ENCODE measurements around the gene HNF1B. TPM values are rescaled to one million over a fixed set of nuclear protein-coding genes. Genes with fewer than 3 reads are reported as not detected.

Gene HNF1B
- total RNA-seq, 1 donor from 2014 or later, result not detected

DNA sequence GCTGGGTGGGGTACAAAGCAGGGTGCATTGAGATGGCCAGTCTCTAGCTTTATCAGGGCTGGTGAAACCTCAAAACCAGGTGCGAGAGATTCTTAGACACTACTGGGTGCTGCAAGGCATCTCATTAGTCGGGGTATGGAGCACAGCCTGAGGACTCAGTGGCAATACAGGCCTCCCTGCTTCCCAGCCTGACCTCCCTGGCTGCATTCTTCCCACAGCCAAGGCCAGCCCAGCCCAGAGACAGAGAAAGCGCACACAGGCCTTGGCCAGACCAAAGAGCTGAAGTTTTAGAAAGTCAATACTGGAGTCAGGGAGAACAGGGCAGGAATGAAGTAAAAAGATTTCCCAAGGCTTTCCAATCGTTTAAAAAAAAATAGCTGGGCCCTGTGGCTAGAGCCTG, 12.5 kb downstream of the HNF1B start:
- no peaks in the 10 kb centered on the region for H3K27me3 ChIP-seq (ENCODE audit: control insufficient read depth, insufficient read depth, low read length)
- TF ChIP-seq, protein P1, sequence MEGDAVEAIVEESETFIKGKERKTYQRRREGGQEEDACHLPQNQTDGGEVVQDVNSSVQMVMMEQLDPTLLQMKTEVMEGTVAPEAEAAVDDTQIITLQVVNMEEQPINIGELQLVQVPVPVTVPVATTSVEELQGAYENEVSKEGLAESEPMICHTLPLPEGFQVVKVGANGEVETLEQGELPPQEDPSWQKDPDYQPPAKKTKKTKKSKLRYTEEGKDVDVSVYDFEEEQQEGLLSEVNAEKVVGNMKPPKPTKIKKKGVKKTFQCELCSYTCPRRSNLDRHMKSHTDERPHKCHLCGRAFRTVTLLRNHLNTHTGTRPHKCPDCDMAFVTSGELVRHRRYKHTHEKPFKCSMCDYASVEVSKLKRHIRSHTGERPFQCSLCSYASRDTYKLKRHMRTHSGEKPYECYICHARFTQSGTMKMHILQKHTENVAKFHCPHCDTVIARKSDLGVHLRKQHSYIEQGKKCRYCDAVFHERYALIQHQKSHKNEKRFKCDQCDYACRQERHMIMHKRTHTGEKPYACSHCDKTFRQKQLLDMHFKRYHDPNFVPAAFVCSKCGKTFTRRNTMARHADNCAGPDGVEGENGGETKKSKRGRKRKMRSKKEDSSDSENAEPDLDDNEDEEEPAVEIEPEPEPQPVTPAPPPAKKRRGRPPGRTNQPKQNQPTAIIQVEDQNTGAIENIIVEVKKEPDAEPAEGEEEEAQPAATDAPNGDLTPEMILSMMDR (IDR thresholded peaks at IDR 0.05; ENCODE audit: insufficient read depth, low read length, severe bottlenecking), result no peak
- no peaks in the 10 kb centered on the region for H3K36me3 ChIP-seq (ENCODE audit: control insufficient read depth, insufficient read depth, low read length)
- DNase-seq (ENCODE audit: low read depth) (no peak), FAIRE-seq (no peak)
- H3K4me3 ChIP-seq (ENCODE audit: low read depth, low read length), result no peak overlapping the region

DNA sequence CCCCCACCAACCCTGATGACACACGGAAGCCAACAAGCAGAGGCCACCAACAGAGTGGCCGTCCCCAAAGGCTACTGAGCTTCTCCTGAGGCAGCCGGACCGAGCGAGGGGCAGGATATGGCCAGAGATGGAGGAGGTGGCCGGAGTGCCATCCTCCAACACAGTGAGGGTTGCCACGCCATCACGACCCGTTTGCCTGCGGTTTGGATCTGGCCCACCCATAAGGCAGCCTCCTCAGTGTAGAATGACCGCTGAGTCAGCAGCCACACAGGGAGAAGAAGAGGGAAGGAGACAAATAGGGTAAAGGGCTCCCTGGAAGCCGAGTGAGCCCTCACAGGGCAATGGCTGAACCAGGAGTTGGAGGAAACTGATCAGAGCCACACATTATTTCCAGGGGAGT, 13.8 kb downstream of the HNF1B start:
- no peak for DNase-seq (ENCODE audit: low read depth)
- no peak for FAIRE-seq
- Histone ChIP-seq H3K27me3 (ENCODE audit: control insufficient read depth, insufficient read depth, low read length) (no peaks in the 10 kb centered on the region), H3K4me3 (ENCODE audit: low read depth, low read length) (no peak overlapping the region), H3K36me3 (ENCODE audit: control insufficient read depth, insufficient read depth, low read length) (no peaks in the 10 kb centered on the region)
- TF ChIP-seq, protein P1 (IDR thresholded peaks at IDR 0.05; ENCODE audit: insufficient read depth, low read length, severe bottlenecking), result no peak

DNA sequence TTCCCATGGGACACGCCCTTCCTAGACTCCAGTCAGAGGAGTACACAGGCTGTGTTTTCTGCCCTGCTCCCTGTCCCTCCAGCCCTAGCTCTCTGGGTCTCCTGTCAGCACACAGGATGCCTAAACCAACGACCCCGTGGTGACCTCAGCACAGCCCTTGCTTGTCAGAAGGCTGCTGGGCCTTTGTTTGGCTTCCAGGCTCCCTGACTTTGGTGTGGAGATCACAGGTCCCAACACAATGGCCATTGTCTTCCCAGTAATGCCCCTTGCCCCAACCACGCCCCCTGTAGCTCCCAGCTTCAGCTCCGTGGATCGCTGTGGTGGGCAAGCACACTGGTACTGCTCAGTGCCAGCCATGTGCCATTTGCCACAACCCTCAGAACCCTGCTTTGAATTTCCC, 15.0 kb downstream of the HNF1B start:
- H3K27me3 ChIP-seq (ENCODE audit: control insufficient read depth, insufficient read depth, low read length), result no peaks in the 10 kb centered on the region

DNA sequence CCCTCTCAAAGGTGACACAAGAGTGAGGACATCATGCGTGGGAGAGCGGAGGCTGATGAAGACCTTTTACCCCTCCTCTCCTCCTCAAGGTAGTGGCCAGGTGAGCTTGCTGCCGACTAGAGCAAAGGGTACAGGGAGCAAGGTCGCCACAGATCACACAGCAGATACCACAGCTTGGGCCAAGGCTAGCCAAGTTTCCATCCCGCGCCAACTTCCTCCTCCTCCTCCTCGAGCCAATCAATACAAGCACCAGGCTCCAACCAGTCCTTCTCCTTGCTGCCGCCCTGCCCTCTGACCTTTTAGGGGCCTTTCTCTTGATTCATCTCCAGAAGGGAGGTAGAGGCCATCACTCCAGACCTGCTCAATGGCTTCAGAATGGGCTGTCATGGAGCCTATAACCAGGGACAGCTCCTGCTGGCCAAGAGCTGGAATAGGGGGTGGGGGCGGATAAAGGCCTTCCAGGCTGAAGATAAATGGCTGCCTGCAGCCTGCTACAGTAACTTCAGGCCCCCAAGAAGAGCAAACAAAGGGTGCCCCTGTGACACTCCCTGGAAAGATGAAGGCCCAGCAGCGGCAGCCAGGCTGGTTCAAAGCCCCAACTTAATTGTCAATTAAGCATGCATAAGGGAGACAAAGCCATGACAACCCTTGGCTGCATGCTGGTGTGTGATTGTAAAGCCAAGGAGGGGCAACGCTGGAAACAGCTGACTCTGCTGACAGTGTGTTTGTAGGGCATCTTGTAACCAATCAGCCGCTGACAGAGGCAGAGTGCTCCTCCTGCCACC, 17.8 kb downstream of the HNF1B start:
- Histone ChIP-seq H3K36me3 (ENCODE audit: control insufficient read depth, insufficient read depth, low read length) (no peaks in the 10 kb centered on the region), H3K4me3 (ENCODE audit: low read depth, low read length) (no peak overlapping the region), H3K27me3 (ENCODE audit: control insufficient read depth, insufficient read depth, low read length) (no peaks in the 10 kb centered on the region)
- DNase-seq (ENCODE audit: low read depth) (no peak), FAIRE-seq (no peak)
- TF ChIP-seq, protein P1 (IDR thresholded peaks at IDR 0.05; ENCODE audit: insufficient read depth, low read length, severe bottlenecking), result no peak

More for the DNA sequence above, 15.0 kb downstream of the HNF1B start:
- DNase-seq (ENCODE audit: low read depth), result no peak
- Histone ChIP-seq H3K4me3 (ENCODE audit: low read depth, low read length) (no peak overlapping the region), H3K36me3 (ENCODE audit: control insufficient read depth, insufficient read depth, low read length) (no peaks in the 10 kb centered on the region)
- no peak for FAIRE-seq
- TF ChIP-seq, protein P1 (IDR thresholded peaks at IDR 0.05; ENCODE audit: insufficient read depth, low read length, severe bottlenecking), result no peak

DNA sequence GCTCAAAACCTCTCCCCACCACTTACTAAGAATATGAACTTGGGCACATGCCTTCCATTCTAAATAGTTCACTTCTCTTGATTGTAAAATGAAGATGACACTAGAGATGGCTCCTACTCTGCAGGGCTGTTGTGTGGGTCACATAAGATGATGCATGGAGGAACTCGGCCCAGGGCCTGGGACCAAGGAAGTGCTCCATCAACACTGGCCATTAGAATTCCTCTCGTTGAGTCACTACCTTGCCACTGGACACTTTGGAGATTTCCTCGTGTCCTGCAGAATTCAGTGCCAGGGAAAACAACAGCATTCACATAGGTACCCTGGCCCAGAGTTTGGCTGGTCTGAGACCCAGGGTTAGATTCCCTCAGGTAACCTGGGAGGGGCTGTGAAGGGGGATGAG, 18.6 kb downstream of the HNF1B start:
- FAIRE-seq, result no peak
- TF ChIP-seq, protein P1 (IDR thresholded peaks at IDR 0.05; ENCODE audit: insufficient read depth, low read length, severe bottlenecking), result no peak
- Histone ChIP-seq H3K4me3 (ENCODE audit: low read depth, low read length) (no peak overlapping the region), H3K36me3 (ENCODE audit: control insufficient read depth, insufficient read depth, low read length) (no peaks in the 10 kb centered on the region), H3K27me3 (ENCODE audit: control insufficient read depth, insufficient read depth, low read length) (no peaks in the 10 kb centered on the region)
- no peak for DNase-seq (ENCODE audit: low read depth)
